PFSK-1 (cell line): ENCODE results near the gene GNG7.

ENCODE experiments used
- FOXP2 ChIP-seq: optimal IDR thresholded peaks from 2 replicates; pipeline ENCODE3; 2011; ENCODE audit warnings: borderline replicate concordance, control low read depth, inconsistent platforms; ENCODE audit not compliant: insufficient read depth; ENCODE audit errors: extremely low read length, extremely low read depth
- POLR2AphosphoS5 ChIP-seq: IDR thresholded peaks from 2 replicates; pipeline ENCODE4 v1.6.1; 2012; ENCODE audit warnings: low read depth, mild to moderate bottlenecking, control low read depth, low read length, moderate library complexity
- REST ChIP-seq, 2 experiments: IDR thresholded peaks; 2 replicates each; pipeline versions ENCODE4 v1.6.1 to v1.8.0; 2011 to 2012; ENCODE audit warnings: low read depth in 2 of 2, low read length in 2 of 2, control low read depth in 1 of 2, inconsistent platforms in 1 of 2, mild to moderate bottlenecking in 1 of 2, moderate library complexity in 1 of 2; ENCODE audit not compliant: insufficient read depth in 1 of 2
- SIN3A ChIP-seq: IDR thresholded peaks from 2 replicates; pipeline ENCODE4 v1.6.1; 2012; ENCODE audit warnings: mild to moderate bottlenecking, low read length, moderate library complexity, borderline replicate concordance; ENCODE audit not compliant: insufficient read depth
- TAF1 ChIP-seq: IDR thresholded peaks from 2 replicates; pipeline ENCODE4 v1.6.1; 2012; ENCODE audit warnings: low read length, control low read depth, borderline replicate concordance; ENCODE audit not compliant: insufficient read depth

The GNG7 gene

GRCh38 chr19:2717638-2718541 lies 15.4 kb upstream of the GNG7 start:
- no peak for TF ChIP-seq FOXP2
- TF ChIP-seq SIN3A, result no peak
- TF ChIP-seq REST (IDR thresholded peaks at IDR 0.05; ENCODE audit: insufficient read depth in 1 of 2, low read depth in 2 of 2, low read length in 2 of 2), result no peak
- no peak for TF ChIP-seq POLR2AphosphoS5
- no peak for TF ChIP-seq TAF1

GRCh38 chr19:2716722-2717637 lies 14.5 kb upstream of the GNG7 start:
- TF ChIP-seq SIN3A (no peak), REST (IDR thresholded peaks at IDR 0.05; ENCODE audit: insufficient read depth in 1 of 2, low read depth in 2 of 2, low read length in 2 of 2) (no peak), TAF1 (no peak), FOXP2 (no peak), POLR2AphosphoS5 (no peak)

- no peak for TF ChIP-seq SIN3A
- TF ChIP-seq POLR2AphosphoS5, result no peak
- TF ChIP-seq REST (IDR thresholded peaks at IDR 0.05; ENCODE audit: insufficient read depth in 1 of 2, low read depth in 2 of 2, low read length in 2 of 2), result no peak
- TF ChIP-seq TAF1, result no peak
- TF ChIP-seq FOXP2, result no peak
These were observed 13.8 kb upstream of the GNG7 start for GRCh38 chr19:2716275-2716650.

- TF ChIP-seq FOXP2, result no peak
- no peak for TF ChIP-seq TAF1
- TF ChIP-seq REST (IDR thresholded peaks at IDR 0.05; ENCODE audit: insufficient read depth in 1 of 2, low read depth in 2 of 2, low read length in 2 of 2), result no peak
- no peak for TF ChIP-seq SIN3A
- no peak for TF ChIP-seq POLR2AphosphoS5
These were observed 13.2 kb upstream of the GNG7 start for GRCh38 chr19:2715470-2716274.
